Measurements from ENCODE around the gene SPEN.

DNA sequence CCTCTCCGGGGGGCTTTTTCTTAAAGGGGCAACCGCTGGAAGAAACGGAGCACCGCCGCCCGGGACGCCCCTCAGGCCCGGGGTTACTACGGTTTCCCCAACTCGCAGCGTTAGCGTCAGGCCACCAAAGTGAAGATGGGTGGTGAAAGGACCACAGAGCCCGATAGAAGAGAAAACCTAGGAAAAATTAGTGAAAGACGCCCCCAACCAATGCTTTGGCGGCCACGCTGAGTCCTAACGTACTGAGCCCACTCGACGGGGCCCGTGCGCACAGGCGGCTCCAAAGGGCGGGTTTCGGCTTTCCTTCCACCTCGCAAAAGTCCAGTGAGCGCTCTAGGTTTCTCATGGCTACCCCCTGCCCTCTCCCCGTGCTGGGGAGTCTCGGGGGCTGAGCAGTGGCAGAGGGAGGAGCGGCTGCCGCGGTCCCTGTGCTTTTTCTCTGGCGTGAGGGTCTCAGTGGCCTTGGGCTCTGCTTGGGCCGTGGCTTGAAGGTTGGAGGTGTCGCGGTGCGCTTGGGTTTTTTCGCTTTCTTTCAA is 12.2 kb upstream of the SPEN start:
- no peak for TF ChIP-seq CTCF (IDR thresholded peaks at IDR 0.05)
- TF ChIP-seq POLR2A (IDR thresholded peaks at IDR 0.05), result no peak
- TF ChIP-seq POLR2AphosphoS5 (IDR thresholded peaks at IDR 0.05; ENCODE audit: insufficient read depth in 1 of 2, low read depth in 1 of 2), result no peak

Measured in vagina (tissue), 2 donors.